Osteocyte (in vitro differentiated cells): ENCODE results near the gene CMIP. TPM values are rescaled to one million over a fixed set of nuclear protein-coding genes. Genes with fewer than 3 reads are reported as not detected.

Experiments
- DNase-seq: peaks from one replicate; pipeline ENCODE4 v3.0.0; 2021; ENCODE audit warnings: mixed read lengths; ENCODE audit not compliant: unreplicated experiment; ENCODE audit errors: extremely low spot score
- H3K27ac Mint-ChIP-seq: one replicate; pipeline ENCODE4 v1.8.0; 2021; ENCODE audit warnings: mild to moderate bottlenecking, mixed read lengths; ENCODE audit not compliant: unreplicated experiment
- H3K27me3 Mint-ChIP-seq: one replicate; pipeline ENCODE4 v1.8.0; 2021; ENCODE audit warnings: mixed read lengths; ENCODE audit not compliant: unreplicated experiment
- H3K36me3 Mint-ChIP-seq: one replicate; pipeline ENCODE4 v1.8.0; 2021; ENCODE audit warnings: mixed read lengths; ENCODE audit not compliant: unreplicated experiment
- H3K4me1 Mint-ChIP-seq: one replicate; pipeline ENCODE4 v1.8.0; 2021; ENCODE audit warnings: mixed read lengths; ENCODE audit not compliant: unreplicated experiment
- H3K4me3 Mint-ChIP-seq: one replicate; pipeline ENCODE4 v1.8.0; 2021; ENCODE audit warnings: mild to moderate bottlenecking, moderate library complexity, mixed read lengths; ENCODE audit not compliant: unreplicated experiment
- H3K9me3 Mint-ChIP-seq: one replicate; pipeline ENCODE4 v1.8.0; 2021; ENCODE audit warnings: mixed read lengths; ENCODE audit not compliant: unreplicated experiment
- total RNA-seq: library from RNA; stranded (reverse); gene quantifications from 2 replicates; pipeline ENCODE4 v1.2.1, GENCODE V29; 2021
- TF ChIP-seq, protein P1 (sequence below): fragments of 200-600 bp; sonication (generic); IDR thresholded peaks from 2 replicates; pipeline ENCODE4 v1.5.0; 2021; ENCODE audit warnings: antibody characterized with exemption, mild to moderate bottlenecking, moderate library complexity

The CMIP gene
- total RNA-seq, 1 donor from 2014 or later: 38.0 TPM

- H3K27ac Mint-ChIP-seq: peak overlapping the region; percentile 70
Observed at GRCh38 chr16:81492965-81493754, 48.6 kb downstream of the CMIP start.

DNA sequence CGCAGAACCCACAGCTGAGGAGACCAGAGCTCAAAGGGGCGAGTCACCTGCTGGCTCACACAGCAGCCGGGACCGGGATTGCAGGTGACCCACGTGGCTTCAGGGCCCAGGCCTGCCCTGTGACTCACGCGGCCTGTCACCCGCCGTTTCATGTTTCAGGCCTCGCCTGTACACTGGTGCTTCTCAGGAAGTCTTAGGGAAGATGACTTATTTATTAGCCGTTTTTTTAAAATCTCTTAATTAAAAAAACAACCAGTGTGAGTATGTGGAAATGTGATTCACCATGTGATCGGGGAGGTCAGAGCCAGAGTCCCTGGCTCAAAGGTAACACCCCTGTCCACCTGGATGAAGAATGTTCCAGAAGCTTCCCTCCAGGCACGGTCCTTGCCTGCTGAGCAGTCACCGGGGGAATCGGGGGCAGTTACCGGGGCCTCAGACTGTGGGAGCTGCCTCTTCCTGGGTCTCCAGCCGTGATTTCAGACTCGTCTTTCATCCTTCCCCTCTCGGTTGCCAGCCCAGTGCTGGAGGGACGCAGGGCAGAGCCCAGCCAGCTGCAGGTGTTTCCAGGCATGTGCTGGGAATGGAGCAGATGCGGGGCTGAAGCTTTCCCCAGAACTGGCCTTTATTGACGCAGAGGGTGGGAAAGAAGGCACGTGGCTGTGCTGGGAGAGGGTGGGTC, 49.3 kb downstream of the CMIP start:
- H3K9me3 Mint-ChIP-seq: no peaks in the 10 kb centered on the region
- H3K36me3 Mint-ChIP-seq: no peaks in the 10 kb centered on the region
- H3K4me1 Mint-ChIP-seq: peaks cover 37% of the 10 kb centered on the region
- no peaks in the 10 kb centered on the region for H3K27me3 Mint-ChIP-seq
- no peak overlapping the region for H3K4me3 Mint-ChIP-seq
- no peak for DNase-seq
- peak overlapping the region; percentile 70 for H3K27ac Mint-ChIP-seq
- TF ChIP-seq, protein P1, sequence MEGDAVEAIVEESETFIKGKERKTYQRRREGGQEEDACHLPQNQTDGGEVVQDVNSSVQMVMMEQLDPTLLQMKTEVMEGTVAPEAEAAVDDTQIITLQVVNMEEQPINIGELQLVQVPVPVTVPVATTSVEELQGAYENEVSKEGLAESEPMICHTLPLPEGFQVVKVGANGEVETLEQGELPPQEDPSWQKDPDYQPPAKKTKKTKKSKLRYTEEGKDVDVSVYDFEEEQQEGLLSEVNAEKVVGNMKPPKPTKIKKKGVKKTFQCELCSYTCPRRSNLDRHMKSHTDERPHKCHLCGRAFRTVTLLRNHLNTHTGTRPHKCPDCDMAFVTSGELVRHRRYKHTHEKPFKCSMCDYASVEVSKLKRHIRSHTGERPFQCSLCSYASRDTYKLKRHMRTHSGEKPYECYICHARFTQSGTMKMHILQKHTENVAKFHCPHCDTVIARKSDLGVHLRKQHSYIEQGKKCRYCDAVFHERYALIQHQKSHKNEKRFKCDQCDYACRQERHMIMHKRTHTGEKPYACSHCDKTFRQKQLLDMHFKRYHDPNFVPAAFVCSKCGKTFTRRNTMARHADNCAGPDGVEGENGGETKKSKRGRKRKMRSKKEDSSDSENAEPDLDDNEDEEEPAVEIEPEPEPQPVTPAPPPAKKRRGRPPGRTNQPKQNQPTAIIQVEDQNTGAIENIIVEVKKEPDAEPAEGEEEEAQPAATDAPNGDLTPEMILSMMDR: no peak

More at GRCh38 chr16:81492965-81493754, 48.6 kb downstream of the CMIP start:
- Mint-ChIP-seq H3K4me1 (peaks cover 41% of the 10 kb centered on the region), H3K9me3 (no peaks in the 10 kb centered on the region), H3K36me3 (no peaks in the 10 kb centered on the region), H3K4me3 (no peak overlapping the region), H3K27me3 (no peaks in the 10 kb centered on the region)
- TF ChIP-seq, protein P1: no peak
- no peak for DNase-seq

DNA sequence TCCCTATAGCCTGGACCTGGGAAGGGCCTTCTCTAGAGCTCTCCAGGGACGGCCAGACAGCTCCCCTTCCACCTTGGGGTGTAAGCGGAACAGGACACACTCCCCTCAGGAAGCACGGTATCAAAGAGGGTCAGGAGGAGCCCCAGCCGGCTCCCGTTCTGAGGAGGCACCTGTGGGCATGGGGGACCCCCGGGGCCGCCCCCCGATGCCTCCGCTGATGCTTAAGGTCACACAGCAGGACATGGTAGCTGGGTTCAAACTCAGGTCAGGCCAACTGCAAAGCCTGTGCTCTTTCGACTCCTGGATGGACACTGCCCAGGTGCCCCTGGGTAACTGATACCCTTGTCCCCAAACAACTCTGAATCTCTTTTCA, 49.8 kb downstream of the CMIP start:
- no peak overlapping the region for H3K4me3 Mint-ChIP-seq
- TF ChIP-seq, protein P1: no peak
- H3K4me1 Mint-ChIP-seq: peaks cover 36% of the 10 kb centered on the region
- no peak for DNase-seq
- no peaks in the 10 kb centered on the region for H3K36me3 Mint-ChIP-seq
- H3K9me3 Mint-ChIP-seq: no peaks in the 10 kb centered on the region
- no peak overlapping the region for H3K27ac Mint-ChIP-seq
- H3K27me3 Mint-ChIP-seq: no peaks in the 10 kb centered on the region

DNA sequence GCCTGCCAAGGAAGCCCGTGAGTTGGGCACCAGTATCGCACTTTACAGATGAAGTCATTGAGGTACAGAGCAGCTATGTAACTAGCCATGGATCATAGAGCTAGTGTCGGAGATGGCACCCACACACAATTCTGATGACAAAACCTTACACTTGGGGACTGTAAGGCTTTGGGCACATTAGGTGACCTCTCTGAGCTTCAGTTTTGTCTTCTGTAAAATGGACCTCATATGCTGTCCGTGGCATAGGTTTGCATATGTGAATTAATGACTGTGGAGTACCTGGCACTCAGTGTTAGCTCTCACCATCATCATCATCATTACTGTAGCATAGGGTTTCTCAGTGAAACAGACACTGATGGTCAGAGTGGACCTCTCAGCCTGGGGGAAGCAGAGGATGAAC, 50.3 kb downstream of the CMIP start:
- Mint-ChIP-seq H3K4me3 (no peak overlapping the region), H3K36me3 (no peaks in the 10 kb centered on the region), H3K27me3 (no peaks in the 10 kb centered on the region), H3K9me3 (no peaks in the 10 kb centered on the region), H3K27ac (no peak overlapping the region), H3K4me1 (peaks cover 36% of the 10 kb centered on the region)
- no peak for DNase-seq
- TF ChIP-seq, protein P1: no peak
